Hepatocyte (in vitro differentiated cells): ENCODE data around the gene PES1.

Experiments used
- CTCF ChIP-seq: fragments of 200-600 bp; sonication (generic); IDR thresholded peaks from 2 replicates; pipeline ENCODE4 v1.5.1; 2016; ENCODE audit warnings: antibody characterized with exemption, mild to moderate bottlenecking; ENCODE audit not compliant: poor library complexity
- EZH2 ChIP-seq: fragments of 200-600 bp; sonication (generic); IDR thresholded peaks from 2 replicates; pipeline ENCODE4 v1.6.1; 2016; ENCODE audit warnings: antibody characterized with exemption, mild to moderate bottlenecking, borderline replicate concordance
- EZH2phosphoT487 ChIP-seq: fragments of 200-600 bp; sonication (generic); IDR thresholded peaks from one replicate; pipeline ENCODE4 v1.6.1; 2018; ENCODE audit warnings: antibody characterized with exemption, mild to moderate bottlenecking, low read depth, moderate library complexity; ENCODE audit not compliant: unreplicated experiment, severe bottlenecking

- no peak for TF ChIP-seq CTCF
- no peak for TF ChIP-seq EZH2phosphoT487
- TF ChIP-seq EZH2 = no peak
These were observed 27.0 kb downstream of the PES1 start for GRCh38 chr22:30564761-30565119.
